H1 (cell line): ENCODE measurements around the gene PFKFB3. TPM values are rescaled to one million over a fixed set of nuclear protein-coding genes. Genes with fewer than 3 reads are reported as not detected.

Experiments
- CTCF ChIA-PET: fragments of 300-600 bp; sonication (Branson Sonifier 250); formaldehyde crosslinking; loops from one replicate; lab custom pipeline; 2021; ENCODE audit not compliant: partially characterized antibody; lab: Charles Lee
- POLR2A ChIA-PET: fragments of 300-600 bp; sonication (Branson Sonifier 250); formaldehyde crosslinking; loops from one replicate; lab custom pipeline; 2021; ENCODE audit warnings: inconsistent platforms; ENCODE audit not compliant: partially characterized antibody; lab: Charles Lee
- DNase-seq, 2 experiments: peaks; one replicate each; pipeline versions ENCODE4 v3.0.0 to v3.0.0-alpha.2; 2010 to 2022; ENCODE audit warnings: low spot score in 2 of 2, low read depth in 1 of 2, mixed read lengths in 1 of 2
- FAIRE-seq: peaks from 2 replicates; lab custom pipeline; 2011; peaks lifted over from hg19 to GRCh38; lab: Jason Lieb, UNC
- H2AFZ ChIP-seq: 2 replicates; pipeline ENCODE4 v1.8.1; 2012; ENCODE audit warnings: low read length, inconsistent platforms
- H2AK5ac ChIP-seq: 2 replicates; pipeline ENCODE4 v1.6.1; 2013; ENCODE audit warnings: low read depth, low read length
- H2BK120ac ChIP-seq: replicated peaks from 2 replicates; pipeline ENCODE3; 2013; ENCODE audit warnings: low read depth, low read length, inconsistent platforms
- H2BK12ac ChIP-seq: 2 replicates; pipeline ENCODE4 v1.6.1; 2013; ENCODE audit warnings: low read depth, low read length
- H2BK15ac ChIP-seq: 2 replicates; pipeline ENCODE4 v1.6.1; 2013; ENCODE audit warnings: low read length
- H2BK20ac ChIP-seq: 2 replicates; pipeline ENCODE4 v1.6.1; 2013; ENCODE audit warnings: low read length
- H2BK5ac ChIP-seq: 2 replicates; pipeline ENCODE4 v1.6.1; 2013; ENCODE audit warnings: low read depth, low read length
- H3K14ac ChIP-seq: 2 replicates; pipeline ENCODE4 v1.6.1; 2013; ENCODE audit warnings: inconsistent platforms; ENCODE audit not compliant: insufficient read length
- H3K18ac ChIP-seq: 2 replicates; pipeline ENCODE4 v1.6.1; 2013; ENCODE audit warnings: low read length; ENCODE audit errors: extremely low read depth
- H3K23ac ChIP-seq: 2 replicates; pipeline ENCODE4 v1.6.1; 2013; ENCODE audit warnings: inconsistent platforms; ENCODE audit not compliant: insufficient read length
- H3K23me2 ChIP-seq: 2 replicates; pipeline ENCODE4 v1.6.1; 2013; ENCODE audit warnings: low read depth, low read length
- H3K27ac ChIP-seq: 2 replicates; pipeline ENCODE4 v1.6.1; 2011; ENCODE audit warnings: low read depth, low read length, inconsistent platforms
- H3K27me3 ChIP-seq, 4 experiments: replicated peaks in 1 of 4; 1 replicate in 1 of 4; 2 replicates in 3 of 4; pipeline versions ENCODE4 v1.6.1 to v1.8.1; 2011 to 2013; ENCODE audit warnings: low read length in 3 of 4, mild to moderate bottlenecking in 3 of 4, inconsistent platforms in 2 of 4, mixed read lengths in 2 of 4, moderate library complexity in 1 of 4; ENCODE audit not compliant: control insufficient read depth in 3 of 4, insufficient read depth in 3 of 4; ENCODE audit errors: extremely low read depth in 1 of 4
- H3K36me3 ChIP-seq, 4 experiments: 2 replicates each; pipeline versions ENCODE4 v1.6.1 to v1.8.1; 2011 to 2013; ENCODE audit warnings: mild to moderate bottlenecking in 4 of 4, low read length in 3 of 4, moderate library complexity in 2 of 4, control low read depth in 1 of 4, inconsistent platforms in 1 of 4; ENCODE audit not compliant: insufficient read depth in 4 of 4, control insufficient read depth in 2 of 4
- H3K4ac ChIP-seq: replicated peaks from 2 replicates; pipeline ENCODE3; 2013; ENCODE audit warnings: low read length, low read depth, mixed read lengths, inconsistent platforms; ENCODE audit not compliant: insufficient read length
- H3K4me1 ChIP-seq, 4 experiments: replicated peaks in 1 of 4; 1 replicate in 1 of 4; 2 replicates in 3 of 4; pipeline versions ENCODE4 v1.6.1 to v1.8.1; 2011 to 2013; ENCODE audit warnings: low read length in 3 of 4, inconsistent platforms in 2 of 4, mixed read lengths in 1 of 4; ENCODE audit not compliant: insufficient read depth in 4 of 4, control insufficient read depth in 3 of 4
- H3K4me2 ChIP-seq, 2 experiments: 2 replicates each; pipeline versions ENCODE4 v1.6.1 to v1.8.1; 2011 to 2013; ENCODE audit warnings: low read depth in 2 of 2, low read length in 2 of 2, control low read depth in 1 of 2, inconsistent platforms in 1 of 2, mild to moderate bottlenecking in 1 of 2; ENCODE audit not compliant: insufficient read depth in 1 of 2
- H3K4me3 ChIP-seq, 4 experiments: fragments of 200-600, 300-600 bp in 1 of 4; sonication (generic), shearing (Covaris generic), sonication (Bioruptor Twin) in 1 of 4; 2 replicates each; pipeline versions ENCODE4 v1.5.1 to v1.8.1; 2011 to 2016; ENCODE audit warnings: low read length in 4 of 4, low read depth in 3 of 4, control low read depth in 2 of 4, inconsistent platforms in 2 of 4, mild to moderate bottlenecking in 2 of 4, mixed read lengths in 1 of 4, moderate library complexity in 1 of 4; ENCODE audit not compliant: insufficient read depth in 2 of 4; ENCODE audit errors: extremely low read depth in 1 of 4
- H3K56ac ChIP-seq: replicated peaks from 2 replicates; pipeline ENCODE3; 2013; ENCODE audit warnings: low read depth, mild to moderate bottlenecking, mixed read lengths, low read length, inconsistent platforms; ENCODE audit not compliant: insufficient read length
- H3K79me1 ChIP-seq: 2 replicates; pipeline ENCODE4 v1.6.1; 2013; ENCODE audit warnings: low read depth, low read length, control low read depth
- H3K79me2 ChIP-seq, 2 experiments: 2 replicates each; pipeline versions ENCODE4 v1.6.1 to v1.8.1; 2012 to 2013; ENCODE audit warnings: low read length in 2 of 2, mild to moderate bottlenecking in 2 of 2, inconsistent platforms in 1 of 2; ENCODE audit not compliant: insufficient read depth in 2 of 2, control insufficient read depth in 1 of 2
- H3K9ac ChIP-seq, 4 experiments: replicated peaks in 1 of 4; 1 replicate in 1 of 4; 2 replicates in 3 of 4; pipeline versions ENCODE4 v1.6.1 to v1.8.1; 2011 to 2013; ENCODE audit warnings: low read depth in 3 of 4, low read length in 3 of 4, control low read depth in 2 of 4, mild to moderate bottlenecking in 2 of 4, moderate library complexity in 2 of 4, inconsistent platforms in 1 of 4; ENCODE audit errors: extremely low read depth in 1 of 4
- H3K9me3 ChIP-seq, 2 experiments: 2 replicates each; pipeline versions ENCODE4 v1.6.1 to v1.8.1; 2012 to 2013; ENCODE audit warnings: mild to moderate bottlenecking in 2 of 2, moderate library complexity in 2 of 2, control low read depth in 1 of 2, inconsistent platforms in 1 of 2, low read depth in 1 of 2, low read length in 1 of 2, mixed read lengths in 1 of 2; ENCODE audit not compliant: insufficient read depth in 2 of 2
- H4K20me1 ChIP-seq, 2 experiments: replicated peaks in 1 of 2; 2 replicates each; pipeline versions ENCODE3 to v1.8.1; 2011 to 2013; ENCODE audit warnings: inconsistent platforms in 2 of 2, low read length in 2 of 2, mild to moderate bottlenecking in 1 of 2; ENCODE audit not compliant: insufficient read depth in 2 of 2, control insufficient read depth in 1 of 2
- H4K5ac ChIP-seq: 2 replicates; pipeline ENCODE4 v1.6.1; 2013; ENCODE audit warnings: low read length, low read depth, mixed read lengths, inconsistent platforms; ENCODE audit not compliant: insufficient read length
- H4K8ac ChIP-seq: 2 replicates; pipeline ENCODE4 v1.8.0; 2013; ENCODE audit warnings: mild to moderate bottlenecking, moderate library complexity, low read length, inconsistent platforms; ENCODE audit not compliant: insufficient read depth; ENCODE audit errors: extremely low read depth
- H4K91ac ChIP-seq: replicated peaks from 2 replicates; pipeline ENCODE3; 2013; ENCODE audit warnings: low read length, mixed read lengths, inconsistent platforms; ENCODE audit not compliant: insufficient read length
- BCL11A ChIP-seq, 2 experiments: IDR thresholded peaks; one replicate each; pipeline ENCODE4 v1.6.1; 2011; ENCODE audit warnings: low read depth in 2 of 2, low read length in 2 of 2, mild to moderate bottlenecking in 2 of 2
- CHD1 ChIP-seq: IDR thresholded peaks from 2 replicates; pipeline ENCODE4 v1.6.1; 2012; ENCODE audit warnings: low read depth, low read length, improper control_type of control experiment
- CREB1 ChIP-seq: IDR thresholded peaks from 2 replicates; pipeline ENCODE4 v1.6.1; 2012; ENCODE audit warnings: inconsistent platforms
- EGR1 ChIP-seq: IDR thresholded peaks from 2 replicates; pipeline ENCODE4 v1.6.1; 2011; ENCODE audit warnings: low read depth, low read length, borderline replicate concordance
- GTF2F1 ChIP-seq: IDR thresholded peaks from 2 replicates; pipeline ENCODE4 v1.6.1; 2012; ENCODE audit warnings: low read depth, low read length, improper control_type of control experiment, borderline replicate concordance
- JUN ChIP-seq: IDR thresholded peaks from 2 replicates; pipeline ENCODE4 v1.6.1; 2011; ENCODE audit warnings: low read depth, mild to moderate bottlenecking, improper control_type of control experiment, low read length
- MAX ChIP-seq: IDR thresholded peaks from 2 replicates; pipeline ENCODE4 v1.6.1; 2012; ENCODE audit warnings: inconsistent platforms
- POU5F1 ChIP-seq: IDR thresholded peaks from 2 replicates; pipeline ENCODE4 v1.6.1; 2011; ENCODE audit warnings: low read depth, mild to moderate bottlenecking, low read length, moderate library complexity
- RBBP5 ChIP-seq: IDR thresholded peaks from 2 replicates; pipeline ENCODE4 v1.7.1; 2012; ENCODE audit warnings: low read depth, mild to moderate bottlenecking, inconsistent platforms, low read length, moderate library complexity, borderline replicate concordance
- RXRA ChIP-seq: IDR thresholded peaks from 2 replicates; pipeline ENCODE4 v1.6.1; 2011; ENCODE audit warnings: low read depth, mild to moderate bottlenecking, low read length, moderate library complexity; ENCODE audit not compliant: insufficient read depth
- SAP30 ChIP-seq: fragments of 300-600 bp; sonication (generic); IDR thresholded peaks from 2 replicates; pipeline ENCODE4 v1.7.1; 2012; ENCODE audit warnings: low read length, moderate library complexity, mild to moderate bottlenecking, inconsistent platforms; ENCODE audit not compliant: insufficient read depth, insufficient replicate concordance
- TCF12 ChIP-seq: IDR thresholded peaks from 2 replicates; pipeline ENCODE4 v1.6.1; 2011; ENCODE audit warnings: low read depth, mild to moderate bottlenecking, low read length
- TEAD4 ChIP-seq: IDR thresholded peaks from 2 replicates; pipeline ENCODE4 v1.6.1; 2012; ENCODE audit warnings: low read depth, low read length, inconsistent platforms, mixed read lengths
- YY1 ChIP-seq: IDR thresholded peaks from 2 replicates; pipeline ENCODE4 v1.6.1; 2011; ENCODE audit warnings: low read depth, mild to moderate bottlenecking, low read length
- WGBS, 2 experiments: shearing (Covaris generic) in 1 of 2; methylation state at CpG; one replicate each; pipeline versions ENCODE4 v1.1.6 to v1.1.7; 2013 to 2015; ENCODE audit warnings: low lambda C conversion rate in 2 of 2, mixed read lengths in 2 of 2, inconsistent platforms in 1 of 2, low coverage in 1 of 2, missing lambda C conversion rate in 1 of 2; ENCODE audit not compliant: insufficient replicate concordance in 2 of 2, insufficient coverage in 1 of 2, insufficient read length in 1 of 2; ENCODE audit errors: extremely low coverage in 1 of 2, missing lambda C conversion rate in 1 of 2; 5-methylcytosine and 5-hydroxymethylcytosine counted together
- polyA plus RNA-seq, 7 experiments: library from polyadenylated mRNA; depleted of rRNA in 3 of 7; stranded (reverse) in 5 of 7; unstranded in 2 of 7; fragments of >200 nt in 5 of 7; fragments of 200-250 nt in 2 of 7; gene quantifications; 1 replicate in 5 of 7; 2 replicates in 1 of 7; 4 replicates in 1 of 7; pipeline versions ENCODE4 v1.2.1 to v1.2.3, GENCODE V29; 2011 to 2013; ENCODE audit warnings: missing spikeins in 2 of 7, mixed read lengths in 2 of 7
- total RNA-seq: library from RNA; stranded (reverse); fragmentation: NEBNext Ultra II Directional; extraction: Animal tissue kit (Norgen Biotek cat#: 25700); gene quantifications from 2 replicates; pipeline ENCODE4 v1.2.1, GENCODE V29; 2021

The PFKFB3 gene
- total and polyA plus RNA-seq, 2 of the 8 experiments (the other 6 are each of a cell fraction or from before 2014, with no cell fraction given): 15.6 to 32.0 TPM

GRCh38 chr10:6165221-6165725 is 37.5 kb upstream of the PFKFB3 start:
- no peak overlapping the region for H3K27ac ChIP-seq
- FAIRE-seq: no peak
- no peak overlapping the region for H3K23ac ChIP-seq
- TF ChIP-seq BCL11A (IDR thresholded peaks at IDR 0.05; ENCODE audit: low read depth in 2 of 2, low read length in 2 of 2) (no peak), RBBP5 (no peak), CREB1 (no peak), YY1 (no peak), RXRA (no peak), MAX (no peak), POU5F1 (no peak), EGR1 (no peak), JUN (no peak), TEAD4 (no peak), SAP30 (no peak), CHD1 (no peak), GTF2F1 (no peak), TCF12 (no peak)

More at GRCh38 chr10:6165221-6165725, 37.5 kb upstream of the PFKFB3 start:
- ChIA-PET CTCF (interaction anchor here (0.6 to 2.4 kb wide), 3 partner anchors 9 to 191 kb away, joined by 5 to 6 read pairs (median 5); no protein-coding TSS in a partner anchor), POLR2A (interaction anchor here (1.2 to 2.8 kb wide), 3 partner anchors 10 to 84 kb away, joined by 3 to 10 read pairs (median 10); no protein-coding TSS in a partner anchor)
- H4K91ac ChIP-seq: no peak overlapping the region
- H3K79me2 ChIP-seq: peaks cover 0 to 43% of the 10 kb centered on the region in 2 experiments; a peak in 3 of 4 replicates
- peaks cover 0 to 2% (median 0%) of the 10 kb centered on the region in 4 experiments; a peak in 1 of 7 replicates for H3K4me1 ChIP-seq
- H3K4ac ChIP-seq: no peak overlapping the region
- no peak overlapping the region for H4K5ac ChIP-seq
- no peak overlapping the region for H2BK20ac ChIP-seq
- no peak overlapping the region for H2BK120ac ChIP-seq
- no peak overlapping the region for H2BK15ac ChIP-seq
- no peak overlapping the region for H2AFZ ChIP-seq
- peaks cover 0 to 10% of the 10 kb centered on the region in 2 experiments for H4K20me1 ChIP-seq
- no peak overlapping the region for H3K14ac ChIP-seq
- H3K4me2 ChIP-seq: peak overlapping the region in 1 of 2 experiments; percentile 78; a peak in 1 of 4 replicates
- H3K36me3 ChIP-seq: peaks cover 0 to 2% (median under 1%) of the 10 kb centered on the region in 4 experiments; a peak in 1 of 8 replicates
- DNase-seq: no peak
- H4K8ac ChIP-seq: no peak overlapping the region
- H3K23me2 ChIP-seq: no peaks in the 10 kb centered on the region
- H3K9ac ChIP-seq: no peak overlapping the region
- H2BK5ac ChIP-seq: no peak overlapping the region
- 72% methylated on average over 6 of the region's 6 CpGs; no CpG with 5 or more reads in 1 of the 2 experiments for WGBS, 2 experiments
- no peak overlapping the region for H3K56ac ChIP-seq
- no peak overlapping the region for H2AK5ac ChIP-seq
- no peaks in the 10 kb centered on the region for H3K27me3 ChIP-seq
- H2BK12ac ChIP-seq: no peak overlapping the region
- no peaks in the 10 kb centered on the region for H3K9me3 ChIP-seq
- no peak overlapping the region for H3K4me3 ChIP-seq
- H3K18ac ChIP-seq: no peak overlapping the region
- peaks cover 3% of the 10 kb centered on the region; the same call in 1 of the 2 replicates for H3K79me1 ChIP-seq
